ENCODE data around the gene CEP44. TPM values are rescaled to one million over a fixed set of nuclear protein-coding genes. Genes with fewer than 3 reads are reported as not detected.
A peak's percentile ranks its signal among the peaks of the same experiment; 100 is the strongest.

Gene CEP44
- total and polyA plus RNA-seq, 2 experiments from 2014 or later = 6.6 to 19.0 TPM

DNA sequence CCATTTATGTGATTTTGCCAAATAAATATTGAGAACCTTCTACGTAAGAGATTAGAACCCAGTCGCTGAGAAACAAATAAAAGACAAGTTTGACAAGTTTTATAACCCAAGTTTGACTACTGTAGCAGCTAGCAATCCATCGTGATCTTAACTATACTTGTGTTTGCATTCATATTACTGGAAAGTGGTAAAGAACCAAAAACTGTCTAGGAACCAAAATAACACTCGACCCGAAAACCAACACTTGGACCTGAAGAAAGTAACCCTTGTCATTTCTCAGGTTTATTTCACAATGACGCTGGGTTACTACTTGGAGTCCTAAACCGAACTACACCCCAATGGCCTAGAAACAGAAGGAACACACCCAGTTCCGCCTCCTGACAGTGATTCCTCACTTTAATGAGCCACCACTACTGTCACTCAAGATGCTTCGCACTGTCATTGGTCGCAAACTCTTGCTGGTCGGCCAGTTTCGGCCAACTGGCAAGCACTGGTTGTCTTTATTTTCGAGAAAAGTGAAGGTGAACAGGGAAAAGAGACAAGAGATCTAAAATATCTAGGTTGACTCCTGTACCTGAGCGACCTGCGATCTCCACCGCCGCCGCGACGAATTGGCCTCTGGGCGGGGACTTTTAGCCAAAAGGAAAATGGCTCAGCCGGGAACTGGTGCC is 740 bp upstream of the CEP44 start:
- H3K27me3 ChIP-seq = no peaks in the 10 kb centered on the region
- H4K20me1 ChIP-seq (ENCODE audit: insufficient read depth, poor library complexity, severe bottlenecking) = no peaks in the 10 kb centered on the region
- H3K9me3 ChIP-seq (ENCODE audit: low read depth) = no peaks in the 10 kb centered on the region
- WGBS (ENCODE audit: low lambda C conversion rate, missing lambda C conversion rate) = under 1% methylated on average over 22 of the region's 22 CpGs
- peak overlapping the region; percentile 99 for H3K27ac ChIP-seq
- peak overlapping the region; percentile 92 for H2AFZ ChIP-seq
- TF ChIP-seq EZH2phosphoT487 (IDR thresholded peaks at IDR 0.05; ENCODE audit: low read depth, severe bottlenecking, unreplicated experiment) (no peak), EZH2 (IDR thresholded peaks at IDR 0.05; ENCODE audit: borderline replicate concordance) (no peak)
- TF ChIP-seq, protein P1, sequence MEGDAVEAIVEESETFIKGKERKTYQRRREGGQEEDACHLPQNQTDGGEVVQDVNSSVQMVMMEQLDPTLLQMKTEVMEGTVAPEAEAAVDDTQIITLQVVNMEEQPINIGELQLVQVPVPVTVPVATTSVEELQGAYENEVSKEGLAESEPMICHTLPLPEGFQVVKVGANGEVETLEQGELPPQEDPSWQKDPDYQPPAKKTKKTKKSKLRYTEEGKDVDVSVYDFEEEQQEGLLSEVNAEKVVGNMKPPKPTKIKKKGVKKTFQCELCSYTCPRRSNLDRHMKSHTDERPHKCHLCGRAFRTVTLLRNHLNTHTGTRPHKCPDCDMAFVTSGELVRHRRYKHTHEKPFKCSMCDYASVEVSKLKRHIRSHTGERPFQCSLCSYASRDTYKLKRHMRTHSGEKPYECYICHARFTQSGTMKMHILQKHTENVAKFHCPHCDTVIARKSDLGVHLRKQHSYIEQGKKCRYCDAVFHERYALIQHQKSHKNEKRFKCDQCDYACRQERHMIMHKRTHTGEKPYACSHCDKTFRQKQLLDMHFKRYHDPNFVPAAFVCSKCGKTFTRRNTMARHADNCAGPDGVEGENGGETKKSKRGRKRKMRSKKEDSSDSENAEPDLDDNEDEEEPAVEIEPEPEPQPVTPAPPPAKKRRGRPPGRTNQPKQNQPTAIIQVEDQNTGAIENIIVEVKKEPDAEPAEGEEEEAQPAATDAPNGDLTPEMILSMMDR (IDR thresholded peaks at IDR 0.05; ENCODE audit: poor library complexity) = no peak
- peaks cover 84% of the 10 kb centered on the region for H3K79me2 ChIP-seq
- no peaks in the 10 kb centered on the region for H3K9me2 ChIP-seq (replicated peaks; ENCODE audit: insufficient read depth)
- no peaks in the 10 kb centered on the region for H3K36me3 ChIP-seq (replicated peaks; ENCODE audit: insufficient read depth, low read depth)
- H3K4me1 ChIP-seq (ENCODE audit: insufficient read depth) = peaks cover 5% of the 10 kb centered on the region
- peak overlapping the region; percentile 79 for H3K4me2 ChIP-seq
- peak; percentile 90 for DNase-seq (ENCODE audit: low spot score)
- H3K4me3 ChIP-seq = peak overlapping the region; percentile 80

DNA sequence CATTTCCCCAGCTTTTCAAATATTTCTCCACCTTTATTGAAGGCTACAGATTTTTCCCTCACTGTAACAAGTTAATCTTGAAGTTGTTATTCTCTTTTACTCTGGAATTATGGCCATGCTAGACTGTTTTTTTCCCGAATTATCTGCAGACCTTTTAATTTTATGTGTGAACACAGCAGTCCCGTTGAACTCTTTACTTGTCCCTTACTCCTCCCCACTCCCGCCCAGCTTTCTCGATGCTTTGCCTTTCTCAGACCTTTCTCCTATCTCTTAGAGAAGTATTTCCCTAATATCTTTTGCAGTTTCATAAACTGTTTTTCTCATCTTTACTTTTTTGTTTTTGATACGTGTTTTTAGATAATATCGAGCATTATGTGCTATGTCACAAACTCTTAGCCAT is 776 bp downstream of the CEP44 start:
- Histone ChIP-seq H3K79me2 (peaks cover 84% of the 10 kb centered on the region), H4K20me1 (ENCODE audit: insufficient read depth, poor library complexity, severe bottlenecking) (no peaks in the 10 kb centered on the region), H3K4me3 (peak overlapping the region; percentile 80), H3K27me3 (no peaks in the 10 kb centered on the region), H3K4me1 (ENCODE audit: insufficient read depth) (peaks cover 5% of the 10 kb centered on the region), H3K9me2 (replicated peaks; ENCODE audit: insufficient read depth) (no peaks in the 10 kb centered on the region), H3K27ac (peak overlapping the region; percentile 99), H2AFZ (peak overlapping the region; percentile 92), H3K9me3 (ENCODE audit: low read depth) (no peaks in the 10 kb centered on the region), H3K36me3 (replicated peaks; ENCODE audit: insufficient read depth, low read depth) (no peaks in the 10 kb centered on the region), H3K4me2 (peak overlapping the region; percentile 79)
- TF ChIP-seq, protein P1 (IDR thresholded peaks at IDR 0.05; ENCODE audit: poor library complexity) = no peak
- TF ChIP-seq EZH2 (IDR thresholded peaks at IDR 0.05; ENCODE audit: borderline replicate concordance) (no peak), EZH2phosphoT487 (IDR thresholded peaks at IDR 0.05; ENCODE audit: low read depth, severe bottlenecking, unreplicated experiment) (no peak)
- 11% methylated on average over 6 of the region's 6 CpGs for WGBS (ENCODE audit: low lambda C conversion rate, missing lambda C conversion rate)
- no peak for DNase-seq (ENCODE audit: low spot score)

- TF ChIP-seq, protein P1 (IDR thresholded peaks at IDR 0.05; ENCODE audit: poor library complexity) = no peak
- TF ChIP-seq EZH2 (IDR thresholded peaks at IDR 0.05; ENCODE audit: borderline replicate concordance) (no peak), EZH2phosphoT487 (IDR thresholded peaks at IDR 0.05; ENCODE audit: low read depth, severe bottlenecking, unreplicated experiment) (no peak)
- H3K9me3 ChIP-seq (ENCODE audit: low read depth) = no peaks in the 10 kb centered on the region
- no peaks in the 10 kb centered on the region for H3K27me3 ChIP-seq
- 97% methylated on average over 3 of the region's 3 CpGs for WGBS (ENCODE audit: low lambda C conversion rate, missing lambda C conversion rate)
- H2AFZ ChIP-seq = no peak overlapping the region
- no peak for DNase-seq (ENCODE audit: low spot score)
- no peak overlapping the region for H3K4me2 ChIP-seq
- peaks cover under 1% of the 10 kb centered on the region for H3K4me1 ChIP-seq (ENCODE audit: insufficient read depth)
- H3K79me2 ChIP-seq = peaks cover 81% of the 10 kb centered on the region
- H3K36me3 ChIP-seq (replicated peaks; ENCODE audit: insufficient read depth, low read depth) = no peaks in the 10 kb centered on the region
- H3K4me3 ChIP-seq = no peak overlapping the region
- H3K27ac ChIP-seq = no peak overlapping the region
- no peaks in the 10 kb centered on the region for H4K20me1 ChIP-seq (ENCODE audit: insufficient read depth, poor library complexity, severe bottlenecking)
- H3K9me2 ChIP-seq (replicated peaks; ENCODE audit: insufficient read depth) = no peaks in the 10 kb centered on the region
These were observed 3.2 kb downstream of the CEP44 start for GRCh38 chr4:174286870-174287269.
